GM12865 (cell line): ENCODE data around the gene CBARP.

Source experiments
- DNase-seq: peaks from one replicate; pipeline ENCODE4 v3.0.0; 2010; ENCODE audit warnings: low read depth
- H3K4me3 ChIP-seq: 2 replicates; pipeline ENCODE4 v1.5.1; 2011; ENCODE audit warnings: mild to moderate bottlenecking, low read depth, low read length, control low read depth
- CTCF ChIP-seq: IDR thresholded peaks from 2 replicates; pipeline ENCODE4 v1.5.1; 2011; ENCODE audit warnings: low read length, control low read depth, low read depth, inconsistent platforms; ENCODE audit not compliant: insufficient read depth; ENCODE audit errors: missing control alignments

The CBARP gene

GRCh38 chr19:1233115-1233667 is 4.6 kb downstream of the CBARP start:
- H3K4me3 ChIP-seq = no peak overlapping the region
- no peak for DNase-seq
- TF ChIP-seq CTCF = no peak

GRCh38 chr19:1232652-1233072 is 5.1 kb downstream of the CBARP start:
- no peak overlapping the region for H3K4me3 ChIP-seq
- DNase-seq = no peak
- no peak for TF ChIP-seq CTCF

GRCh38 chr19:1231729-1232637 is 5.8 kb downstream of the CBARP start:
- no peak overlapping the region for H3K4me3 ChIP-seq
- no peak for TF ChIP-seq CTCF
- no peak for DNase-seq

GRCh38 chr19:1230783-1231489 is 6.9 kb downstream of the CBARP start:
- DNase-seq = no peak
- TF ChIP-seq CTCF = peak; percentile 7
- no peak overlapping the region for H3K4me3 ChIP-seq

- DNase-seq = no peak
- TF ChIP-seq CTCF = no peak
- no peak overlapping the region for H3K4me3 ChIP-seq
These were observed 7.7 kb downstream of the CBARP start for GRCh38 chr19:1229924-1230782.
